Lower lobe of right lung (tissue), 2 donors: Measurements from ENCODE around the gene MOXD1. TPM values are rescaled to one million over a fixed set of nuclear protein-coding genes. Genes with fewer than 3 reads are reported as not detected.

Experiments
- ATAC-seq, 2 donors: fragments of 200-7000 bp; cut with Tn5 transposase; one replicate each; pipeline ENCODE4 v1.9.1; 2020 to 2022; ENCODE audit warnings: mild to moderate bottlenecking in 2 of 2, moderate library complexity in 2 of 2
- DNase-seq: peaks from one replicate; pipeline ENCODE4 v3.0.0-alpha.2; 2020
- H3K27ac ChIP-seq: fragments of 200-600 bp; one replicate; pipeline ENCODE4 v1.8.0; 2022
- H3K27me3 ChIP-seq: fragments of 200-600 bp; one replicate; pipeline ENCODE4 v1.8.0; 2022; ENCODE audit warnings: low read depth
- H3K36me3 ChIP-seq: fragments of 200-600 bp; one replicate; pipeline ENCODE4 v1.8.0; 2022; ENCODE audit warnings: mild to moderate bottlenecking
- H3K4me1 ChIP-seq: fragments of 200-600 bp; one replicate; pipeline ENCODE4 v1.8.0; 2022
- H3K4me3 ChIP-seq: fragments of 200-600 bp; one replicate; pipeline ENCODE4 v1.8.0; 2022; ENCODE audit warnings: mild to moderate bottlenecking
- H3K9me3 ChIP-seq: fragments of 200-600 bp; one replicate; pipeline ENCODE4 v1.8.0; 2022
- intact Hi-C: fragments of 100-400 bp; cut with DNase I; formaldehyde crosslinking; loops from one replicate; pipeline ENCODE4 v1.11.0; 2022
- total RNA-seq: library from RNA; stranded (reverse); fragmentation: NEBNext Ultra II Directional; extraction: Animal tissue kit (Norgen Biotek cat#: 25700); gene quantifications from one replicate; pipeline ENCODE4 v1.2.1, GENCODE V29; 2021
- TF ChIP-seq, protein P1 (sequence below): fragments of 200-600 bp; IDR thresholded peaks from one replicate; pipeline ENCODE4 v1.8.0; 2022; ENCODE audit warnings: antibody characterized with exemption, mild to moderate bottlenecking
- donor health status: DM: no; HTN: yes; CAD: no; lungs with severe emphysema.

The MOXD1 gene
- total RNA-seq, 1 donor from 2014 or later = 13.4 TPM

DNA sequence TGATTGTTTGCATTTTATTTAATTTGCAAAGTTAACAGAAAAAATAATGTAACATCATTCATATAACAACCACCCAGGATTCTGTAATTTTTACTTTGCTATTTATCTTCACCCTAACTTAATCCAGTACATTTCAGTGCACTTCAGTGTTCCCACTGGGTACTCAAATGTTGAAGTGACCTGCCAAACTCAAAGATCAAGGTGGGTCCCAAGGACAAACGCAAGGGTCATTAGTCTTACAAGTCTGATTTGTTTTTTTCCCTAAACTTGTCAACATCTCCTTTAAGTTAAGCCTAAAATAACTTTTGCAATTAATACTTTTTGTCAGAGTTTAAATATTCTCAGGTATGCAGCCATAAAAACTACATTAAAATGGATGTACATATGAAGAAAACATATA lies 53.0 kb downstream of the MOXD1 start:
- no peaks in the 10 kb centered on the region for H3K9me3 ChIP-seq
- DNase-seq (no peak), ATAC-seq (no peak)
- H3K4me3 ChIP-seq = no peak overlapping the region
- no peak overlapping the region for H3K27ac ChIP-seq
- H3K27me3 ChIP-seq = no peaks in the 10 kb centered on the region
- H3K36me3 ChIP-seq = no peaks in the 10 kb centered on the region
- H3K4me1 ChIP-seq = no peaks in the 10 kb centered on the region
- intact Hi-C loops = no loop called here
- TF ChIP-seq, protein P1, sequence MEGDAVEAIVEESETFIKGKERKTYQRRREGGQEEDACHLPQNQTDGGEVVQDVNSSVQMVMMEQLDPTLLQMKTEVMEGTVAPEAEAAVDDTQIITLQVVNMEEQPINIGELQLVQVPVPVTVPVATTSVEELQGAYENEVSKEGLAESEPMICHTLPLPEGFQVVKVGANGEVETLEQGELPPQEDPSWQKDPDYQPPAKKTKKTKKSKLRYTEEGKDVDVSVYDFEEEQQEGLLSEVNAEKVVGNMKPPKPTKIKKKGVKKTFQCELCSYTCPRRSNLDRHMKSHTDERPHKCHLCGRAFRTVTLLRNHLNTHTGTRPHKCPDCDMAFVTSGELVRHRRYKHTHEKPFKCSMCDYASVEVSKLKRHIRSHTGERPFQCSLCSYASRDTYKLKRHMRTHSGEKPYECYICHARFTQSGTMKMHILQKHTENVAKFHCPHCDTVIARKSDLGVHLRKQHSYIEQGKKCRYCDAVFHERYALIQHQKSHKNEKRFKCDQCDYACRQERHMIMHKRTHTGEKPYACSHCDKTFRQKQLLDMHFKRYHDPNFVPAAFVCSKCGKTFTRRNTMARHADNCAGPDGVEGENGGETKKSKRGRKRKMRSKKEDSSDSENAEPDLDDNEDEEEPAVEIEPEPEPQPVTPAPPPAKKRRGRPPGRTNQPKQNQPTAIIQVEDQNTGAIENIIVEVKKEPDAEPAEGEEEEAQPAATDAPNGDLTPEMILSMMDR = no peak

DNA sequence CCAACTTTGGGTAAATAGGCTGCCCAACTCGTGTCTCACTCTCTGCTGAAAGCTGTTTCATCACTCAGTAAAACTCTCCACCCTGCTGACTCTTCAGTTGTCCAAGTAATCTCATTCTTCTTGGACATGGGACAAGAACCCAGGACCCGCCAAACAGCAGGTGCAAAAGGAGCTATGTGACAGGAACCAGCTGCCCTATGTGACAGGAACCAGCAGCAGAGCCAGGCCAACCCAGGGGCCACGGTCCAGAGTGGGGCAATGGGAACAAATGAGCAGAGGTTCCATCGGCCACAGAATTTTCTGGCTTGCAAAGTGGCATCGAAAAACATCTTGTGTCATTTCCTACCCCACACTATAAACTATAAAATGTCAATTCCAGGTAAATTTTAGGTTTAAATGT lies 56.5 kb downstream of the MOXD1 start:
- H3K27me3 ChIP-seq = no peaks in the 10 kb centered on the region
- H3K4me3 ChIP-seq = no peak overlapping the region
- DNase-seq (no peak), ATAC-seq (no peak)
- no peaks in the 10 kb centered on the region for H3K4me1 ChIP-seq
- intact Hi-C loops = no loop called here
- no peaks in the 10 kb centered on the region for H3K9me3 ChIP-seq
- no peak overlapping the region for H3K27ac ChIP-seq
- H3K36me3 ChIP-seq = no peaks in the 10 kb centered on the region
- TF ChIP-seq, protein P1 = no peak

DNA sequence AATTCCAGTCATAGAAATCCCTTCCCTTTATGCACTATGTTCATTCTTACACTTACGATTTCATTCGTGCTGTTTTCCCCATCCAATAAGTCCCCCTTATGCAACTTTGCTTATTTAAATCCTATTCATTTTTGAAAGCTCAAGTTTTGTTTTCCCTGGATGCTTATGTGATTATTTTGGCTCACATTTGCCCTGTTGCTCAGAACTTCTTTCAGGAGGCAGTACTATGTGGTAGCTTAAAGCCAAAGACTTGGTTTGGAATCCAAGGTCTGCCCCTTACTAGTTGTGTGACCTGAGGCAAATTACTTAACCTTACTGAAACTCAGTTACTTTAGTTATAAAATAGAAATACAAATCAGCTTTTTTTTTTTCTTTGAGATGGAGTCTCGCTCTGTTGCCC lies 59.6 kb downstream of the MOXD1 start:
- ATAC-seq (no peak), DNase-seq (no peak)
- Histone ChIP-seq H3K27ac (no peak overlapping the region), H3K9me3 (no peaks in the 10 kb centered on the region), H3K4me1 (no peaks in the 10 kb centered on the region), H3K4me3 (no peak overlapping the region), H3K27me3 (no peaks in the 10 kb centered on the region), H3K36me3 (no peaks in the 10 kb centered on the region)
- intact Hi-C loops = no loop called here
- TF ChIP-seq, protein P1 = no peak

DNA sequence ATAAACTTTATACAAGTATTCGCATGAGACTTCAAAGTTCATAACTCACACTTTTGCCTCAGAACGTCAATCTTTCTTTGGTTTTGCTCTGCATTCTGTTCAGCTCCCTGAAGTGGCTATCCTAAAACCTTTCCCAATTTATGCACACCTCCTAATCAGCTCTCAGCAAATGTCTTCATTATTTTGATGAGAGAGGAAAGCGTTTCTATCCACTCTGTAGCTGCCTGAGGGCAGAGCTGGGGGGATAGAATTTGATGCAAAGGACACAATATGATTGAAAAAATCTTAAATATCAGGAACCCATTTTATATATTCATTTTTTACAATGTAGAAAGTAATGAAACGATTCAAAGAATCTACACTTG lies 66.8 kb downstream of the MOXD1 start:
- H3K27ac ChIP-seq = no peak overlapping the region
- TF ChIP-seq, protein P1 = no peak
- no peak overlapping the region for H3K4me3 ChIP-seq
- H3K36me3 ChIP-seq = no peaks in the 10 kb centered on the region
- no peaks in the 10 kb centered on the region for H3K27me3 ChIP-seq
- DNase-seq = no peak
- ATAC-seq = no peak
- intact Hi-C loops = no loop called here
- no peaks in the 10 kb centered on the region for H3K4me1 ChIP-seq
- H3K9me3 ChIP-seq = no peaks in the 10 kb centered on the region

DNA sequence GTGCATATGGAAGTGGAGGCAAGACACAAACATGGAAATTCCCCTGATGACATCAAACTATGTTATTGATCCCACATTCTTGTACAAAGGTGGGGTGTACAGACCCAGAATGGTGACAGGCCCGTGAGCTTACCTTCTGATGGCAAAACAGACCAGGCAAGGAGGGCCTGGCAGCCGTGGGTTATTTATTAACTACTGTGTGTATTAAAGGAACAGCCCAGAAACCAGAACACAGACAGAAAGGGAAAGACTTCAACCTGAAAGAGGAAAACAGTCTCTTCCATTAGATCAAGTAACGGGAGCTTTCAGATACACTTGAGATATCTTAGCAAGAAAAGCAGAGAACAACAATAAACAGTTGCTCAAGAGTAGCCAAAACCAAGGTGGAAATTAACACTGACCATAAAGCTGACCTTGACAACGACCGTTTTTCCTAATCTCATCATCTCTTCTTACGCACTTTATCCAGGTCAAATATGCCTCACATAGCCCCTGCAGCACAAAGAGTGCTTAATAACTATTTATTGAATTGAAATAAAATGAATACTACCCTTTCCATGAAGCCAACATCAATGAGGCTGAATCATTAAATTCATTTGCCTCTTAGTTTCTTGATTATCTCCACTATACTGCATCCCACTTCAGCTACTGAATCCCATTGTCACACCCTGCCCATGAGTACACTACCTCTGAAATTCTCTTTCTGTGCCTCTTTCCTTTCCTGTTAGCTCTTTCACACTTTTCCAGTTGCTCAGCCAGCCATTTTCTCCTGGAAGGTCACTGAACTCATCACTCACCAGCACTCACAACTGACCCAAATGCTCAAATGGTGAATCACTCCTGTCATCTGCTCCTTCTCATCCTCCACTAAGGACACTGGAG lies 67.4 kb downstream of the MOXD1 start:
- H3K4me3 ChIP-seq = no peak overlapping the region
- no peaks in the 10 kb centered on the region for H3K4me1 ChIP-seq
- no peaks in the 10 kb centered on the region for H3K36me3 ChIP-seq
- peak in 1 of 2 donors; percentile 66 for ATAC-seq
- no peaks in the 10 kb centered on the region for H3K27me3 ChIP-seq
- intact Hi-C loops = no loop called here
- H3K27ac ChIP-seq = no peak overlapping the region
- no peaks in the 10 kb centered on the region for H3K9me3 ChIP-seq
- TF ChIP-seq, protein P1 = no peak
- DNase-seq = no peak
